H1 (cell line): ENCODE data around the gene EPB41L4B. TPM values are rescaled to one million over a fixed set of nuclear protein-coding genes. Genes with fewer than 3 reads are reported as not detected.

ENCODE experiments used
- CTCF ChIA-PET: fragments of 300-600 bp; sonication (Branson Sonifier 250); formaldehyde crosslinking; loops from one replicate; lab custom pipeline; 2021; ENCODE audit not compliant: partially characterized antibody; lab: Charles Lee
- POLR2A ChIA-PET: fragments of 300-600 bp; sonication (Branson Sonifier 250); formaldehyde crosslinking; loops from one replicate; lab custom pipeline; 2021; ENCODE audit warnings: inconsistent platforms; ENCODE audit not compliant: partially characterized antibody; lab: Charles Lee
- DNase-seq, 2 experiments: peaks; one replicate each; pipeline versions ENCODE4 v3.0.0 to v3.0.0-alpha.2; 2010 to 2022; ENCODE audit warnings: low spot score in 2 of 2, low read depth in 1 of 2, mixed read lengths in 1 of 2
- FAIRE-seq: peaks from 2 replicates; lab custom pipeline; 2011; peaks lifted over from hg19 to GRCh38; lab: Jason Lieb, UNC
- H2AFZ ChIP-seq: 2 replicates; pipeline ENCODE4 v1.8.1; 2012; ENCODE audit warnings: low read length, inconsistent platforms
- H2AK5ac ChIP-seq: 2 replicates; pipeline ENCODE4 v1.6.1; 2013; ENCODE audit warnings: low read depth, low read length
- H2BK120ac ChIP-seq: replicated peaks from 2 replicates; pipeline ENCODE3; 2013; ENCODE audit warnings: low read depth, low read length, inconsistent platforms
- H2BK12ac ChIP-seq: 2 replicates; pipeline ENCODE4 v1.6.1; 2013; ENCODE audit warnings: low read depth, low read length
- H2BK15ac ChIP-seq: 2 replicates; pipeline ENCODE4 v1.6.1; 2013; ENCODE audit warnings: low read length
- H2BK20ac ChIP-seq: 2 replicates; pipeline ENCODE4 v1.6.1; 2013; ENCODE audit warnings: low read length
- H2BK5ac ChIP-seq: 2 replicates; pipeline ENCODE4 v1.6.1; 2013; ENCODE audit warnings: low read depth, low read length
- H3K14ac ChIP-seq: 2 replicates; pipeline ENCODE4 v1.6.1; 2013; ENCODE audit warnings: inconsistent platforms; ENCODE audit not compliant: insufficient read length
- H3K18ac ChIP-seq: 2 replicates; pipeline ENCODE4 v1.6.1; 2013; ENCODE audit warnings: low read length; ENCODE audit errors: extremely low read depth
- H3K23ac ChIP-seq: 2 replicates; pipeline ENCODE4 v1.6.1; 2013; ENCODE audit warnings: inconsistent platforms; ENCODE audit not compliant: insufficient read length
- H3K23me2 ChIP-seq: 2 replicates; pipeline ENCODE4 v1.6.1; 2013; ENCODE audit warnings: low read depth, low read length
- H3K27ac ChIP-seq: 2 replicates; pipeline ENCODE4 v1.6.1; 2011; ENCODE audit warnings: low read depth, low read length, inconsistent platforms
- H3K27me3 ChIP-seq, 4 experiments: replicated peaks in 1 of 4; 1 replicate in 1 of 4; 2 replicates in 3 of 4; pipeline versions ENCODE4 v1.6.1 to v1.8.1; 2011 to 2013; ENCODE audit warnings: low read length in 3 of 4, mild to moderate bottlenecking in 3 of 4, inconsistent platforms in 2 of 4, mixed read lengths in 2 of 4, moderate library complexity in 1 of 4; ENCODE audit not compliant: control insufficient read depth in 3 of 4, insufficient read depth in 3 of 4; ENCODE audit errors: extremely low read depth in 1 of 4
- H3K36me3 ChIP-seq, 4 experiments: 2 replicates each; pipeline versions ENCODE4 v1.6.1 to v1.8.1; 2011 to 2013; ENCODE audit warnings: mild to moderate bottlenecking in 4 of 4, low read length in 3 of 4, moderate library complexity in 2 of 4, control low read depth in 1 of 4, inconsistent platforms in 1 of 4; ENCODE audit not compliant: insufficient read depth in 4 of 4, control insufficient read depth in 2 of 4
- H3K4ac ChIP-seq: replicated peaks from 2 replicates; pipeline ENCODE3; 2013; ENCODE audit warnings: low read length, low read depth, mixed read lengths, inconsistent platforms; ENCODE audit not compliant: insufficient read length
- H3K4me1 ChIP-seq, 4 experiments: replicated peaks in 1 of 4; 1 replicate in 1 of 4; 2 replicates in 3 of 4; pipeline versions ENCODE4 v1.6.1 to v1.8.1; 2011 to 2013; ENCODE audit warnings: low read length in 3 of 4, inconsistent platforms in 2 of 4, mixed read lengths in 1 of 4; ENCODE audit not compliant: insufficient read depth in 4 of 4, control insufficient read depth in 3 of 4
- H3K4me2 ChIP-seq, 2 experiments: 2 replicates each; pipeline versions ENCODE4 v1.6.1 to v1.8.1; 2011 to 2013; ENCODE audit warnings: low read depth in 2 of 2, low read length in 2 of 2, control low read depth in 1 of 2, inconsistent platforms in 1 of 2, mild to moderate bottlenecking in 1 of 2; ENCODE audit not compliant: insufficient read depth in 1 of 2
- H3K4me3 ChIP-seq, 4 experiments: fragments of 200-600, 300-600 bp in 1 of 4; sonication (generic), shearing (Covaris generic), sonication (Bioruptor Twin) in 1 of 4; 2 replicates each; pipeline versions ENCODE4 v1.5.1 to v1.8.1; 2011 to 2016; ENCODE audit warnings: low read length in 4 of 4, low read depth in 3 of 4, control low read depth in 2 of 4, inconsistent platforms in 2 of 4, mild to moderate bottlenecking in 2 of 4, mixed read lengths in 1 of 4, moderate library complexity in 1 of 4; ENCODE audit not compliant: insufficient read depth in 2 of 4; ENCODE audit errors: extremely low read depth in 1 of 4
- H3K56ac ChIP-seq: replicated peaks from 2 replicates; pipeline ENCODE3; 2013; ENCODE audit warnings: low read depth, mild to moderate bottlenecking, mixed read lengths, low read length, inconsistent platforms; ENCODE audit not compliant: insufficient read length
- H3K79me1 ChIP-seq: 2 replicates; pipeline ENCODE4 v1.6.1; 2013; ENCODE audit warnings: low read depth, low read length, control low read depth
- H3K79me2 ChIP-seq, 2 experiments: 2 replicates each; pipeline versions ENCODE4 v1.6.1 to v1.8.1; 2012 to 2013; ENCODE audit warnings: low read length in 2 of 2, mild to moderate bottlenecking in 2 of 2, inconsistent platforms in 1 of 2; ENCODE audit not compliant: insufficient read depth in 2 of 2, control insufficient read depth in 1 of 2
- H3K9ac ChIP-seq, 4 experiments: replicated peaks in 1 of 4; 1 replicate in 1 of 4; 2 replicates in 3 of 4; pipeline versions ENCODE4 v1.6.1 to v1.8.1; 2011 to 2013; ENCODE audit warnings: low read depth in 3 of 4, low read length in 3 of 4, control low read depth in 2 of 4, mild to moderate bottlenecking in 2 of 4, moderate library complexity in 2 of 4, inconsistent platforms in 1 of 4; ENCODE audit errors: extremely low read depth in 1 of 4
- H3K9me3 ChIP-seq, 2 experiments: 2 replicates each; pipeline versions ENCODE4 v1.6.1 to v1.8.1; 2012 to 2013; ENCODE audit warnings: mild to moderate bottlenecking in 2 of 2, moderate library complexity in 2 of 2, control low read depth in 1 of 2, inconsistent platforms in 1 of 2, low read depth in 1 of 2, low read length in 1 of 2, mixed read lengths in 1 of 2; ENCODE audit not compliant: insufficient read depth in 2 of 2
- H4K20me1 ChIP-seq, 2 experiments: replicated peaks in 1 of 2; 2 replicates each; pipeline versions ENCODE3 to v1.8.1; 2011 to 2013; ENCODE audit warnings: inconsistent platforms in 2 of 2, low read length in 2 of 2, mild to moderate bottlenecking in 1 of 2; ENCODE audit not compliant: insufficient read depth in 2 of 2, control insufficient read depth in 1 of 2
- H4K5ac ChIP-seq: 2 replicates; pipeline ENCODE4 v1.6.1; 2013; ENCODE audit warnings: low read length, low read depth, mixed read lengths, inconsistent platforms; ENCODE audit not compliant: insufficient read length
- H4K8ac ChIP-seq: 2 replicates; pipeline ENCODE4 v1.8.0; 2013; ENCODE audit warnings: mild to moderate bottlenecking, moderate library complexity, low read length, inconsistent platforms; ENCODE audit not compliant: insufficient read depth; ENCODE audit errors: extremely low read depth
- H4K91ac ChIP-seq: replicated peaks from 2 replicates; pipeline ENCODE3; 2013; ENCODE audit warnings: low read length, mixed read lengths, inconsistent platforms; ENCODE audit not compliant: insufficient read length
- PHF8 ChIP-seq: fragments of 200-600 bp; sonication (generic); conservative IDR thresholded peaks from 2 replicates; pipeline ENCODE4 v1.7.1; 2012; ENCODE audit warnings: low read depth, mild to moderate bottlenecking, inconsistent platforms, low read length, moderate library complexity
- WGBS, 2 experiments: shearing (Covaris generic) in 1 of 2; methylation state at CpG; one replicate each; pipeline versions ENCODE4 v1.1.6 to v1.1.7; 2013 to 2015; ENCODE audit warnings: low lambda C conversion rate in 2 of 2, mixed read lengths in 2 of 2, inconsistent platforms in 1 of 2, low coverage in 1 of 2, missing lambda C conversion rate in 1 of 2; ENCODE audit not compliant: insufficient replicate concordance in 2 of 2, insufficient coverage in 1 of 2, insufficient read length in 1 of 2; ENCODE audit errors: extremely low coverage in 1 of 2, missing lambda C conversion rate in 1 of 2; 5-methylcytosine and 5-hydroxymethylcytosine counted together
- polyA plus RNA-seq, 7 experiments: library from polyadenylated mRNA; depleted of rRNA in 3 of 7; stranded (reverse) in 5 of 7; unstranded in 2 of 7; fragments of >200 nt in 5 of 7; fragments of 200-250 nt in 2 of 7; gene quantifications; 1 replicate in 5 of 7; 2 replicates in 1 of 7; 4 replicates in 1 of 7; pipeline versions ENCODE4 v1.2.1 to v1.2.3, GENCODE V29; 2011 to 2013; ENCODE audit warnings: missing spikeins in 2 of 7, mixed read lengths in 2 of 7
- total RNA-seq: library from RNA; stranded (reverse); fragmentation: NEBNext Ultra II Directional; extraction: Animal tissue kit (Norgen Biotek cat#: 25700); gene quantifications from 2 replicates; pipeline ENCODE4 v1.2.1, GENCODE V29; 2021

The EPB41L4B gene
- total and polyA plus RNA-seq, 2 of the 8 experiments (the other 6 are each of a cell fraction or from before 2014, with no cell fraction given) = 11.9 to 25.0 TPM

DNA sequence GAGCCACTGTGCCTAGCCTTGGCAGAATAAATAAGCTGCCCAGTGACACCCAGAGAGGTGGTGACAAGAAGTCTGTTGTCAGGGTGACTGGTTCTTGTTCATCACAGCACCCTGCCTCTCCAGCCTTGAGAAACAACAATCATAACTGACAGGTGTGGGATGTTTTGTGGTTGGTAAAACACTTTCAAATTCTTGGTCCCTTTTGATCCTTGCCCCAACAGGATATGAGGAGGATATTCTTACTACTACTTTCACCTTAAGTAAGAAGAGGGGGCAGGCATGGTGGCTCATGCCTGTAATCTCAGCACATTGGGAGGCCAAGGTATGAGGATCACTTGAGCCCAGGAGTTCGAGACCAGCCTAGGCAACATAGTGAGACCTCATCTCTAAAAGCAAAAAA is 139.6 kb downstream of the EPB41L4B start:
- H3K14ac ChIP-seq = no peak overlapping the region
- H2BK12ac ChIP-seq = no peak overlapping the region
- H3K9ac ChIP-seq = no peak overlapping the region
- 0 out of 7 replicates have a peak, but pooled peaks cover 0 to 2% (median 0%) of the 10 kb centered on the region in 4 experiments for H3K4me1 ChIP-seq
- no peak overlapping the region for H2BK5ac ChIP-seq
- no peak overlapping the region for H2BK120ac ChIP-seq
- H3K4me3 ChIP-seq = no peak overlapping the region
- no peaks in the 10 kb centered on the region for H4K20me1 ChIP-seq
- FAIRE-seq (no peak), DNase-seq (no peak)
- H2BK15ac ChIP-seq = no peak overlapping the region
- no peaks in the 10 kb centered on the region for H3K9me3 ChIP-seq
- POLR2A ChIA-PET = no interaction called here
- no peak for TF ChIP-seq PHF8
- H4K5ac ChIP-seq = no peak overlapping the region
- CTCF ChIA-PET = interaction anchor here (1.2 to 1.6 kb wide), 5 partner anchors 9 to 289 kb away, joined by 4 to 10 read pairs (median 5); no protein-coding TSS in a partner anchor
- no peak overlapping the region for H3K4me2 ChIP-seq
- H3K23me2 ChIP-seq = no peaks in the 10 kb centered on the region; the same call in 1 of the 2 replicates
- no peak overlapping the region for H2BK20ac ChIP-seq
- WGBS, 2 experiments = 93% methylated on average over 1 of the region's 1 CpG; no CpG with 5 or more reads in 1 of the 2 experiments
- no peak overlapping the region for H2AFZ ChIP-seq
- no peak overlapping the region for H3K18ac ChIP-seq
- H4K91ac ChIP-seq = no peak overlapping the region
- H3K79me1 ChIP-seq = no peaks in the 10 kb centered on the region
- no peak overlapping the region for H3K23ac ChIP-seq
- H4K8ac ChIP-seq = no peak overlapping the region
- H3K27me3 ChIP-seq = no peaks in the 10 kb centered on the region
- no peak overlapping the region for H3K56ac ChIP-seq
- H3K79me2 ChIP-seq = no peaks in the 10 kb centered on the region
- H3K4ac ChIP-seq = no peak overlapping the region
- H3K27ac ChIP-seq = no peak overlapping the region
- H3K36me3 ChIP-seq = no peaks in the 10 kb centered on the region
- no peak overlapping the region for H2AK5ac ChIP-seq
